Measurements from ENCODE around the gene P2RY12.

- TF ChIP-seq CTCF (IDR thresholded peaks at IDR 0.05) (no peak), POLR2AphosphoS5 (IDR thresholded peaks at IDR 0.05) (no peak), EP300 (IDR thresholded peaks at IDR 0.05) (no peak)
Observed at GRCh38 chr3:151386056-151386455, 1.5 kb upstream of the P2RY12 start.
